Upper lobe of right lung (tissue), 1 donor: ENCODE results near the gene WAPL. TPM values are rescaled to one million over a fixed set of nuclear protein-coding genes. Genes with fewer than 3 reads are reported as not detected.

Experiments
- ATAC-seq: fragments of 200-7000 bp; cut with Tn5 transposase; one replicate; pipeline ENCODE4 v1.9.1; 2020; ENCODE audit warnings: mild to moderate bottlenecking, moderate library complexity
- DNase-seq: peaks from one replicate; pipeline ENCODE4 v3.0.0-alpha.2; 2020
- H3K27ac ChIP-seq: fragments of 200-600 bp; one replicate; pipeline ENCODE4 v1.8.0; 2022
- H3K27me3 ChIP-seq: fragments of 200-600 bp; one replicate; pipeline ENCODE4 v1.8.0; 2022; ENCODE audit warnings: mild to moderate bottlenecking
- H3K36me3 ChIP-seq: fragments of 200-600 bp; one replicate; pipeline ENCODE4 v1.8.0; 2022
- H3K4me1 ChIP-seq: fragments of 200-600 bp; one replicate; pipeline ENCODE4 v1.8.0; 2022
- H3K4me3 ChIP-seq: fragments of 200-600 bp; one replicate; pipeline ENCODE4 v1.8.0; 2022; ENCODE audit warnings: mild to moderate bottlenecking
- H3K9me3 ChIP-seq: fragments of 200-600 bp; one replicate; pipeline ENCODE4 v1.8.0; 2022
- intact Hi-C: fragments of 100-400 bp; cut with DNase I; formaldehyde crosslinking; loops from one replicate; pipeline ENCODE4 v1.11.0; 2022
- total RNA-seq: library from RNA; stranded (reverse); fragmentation: NEBNext Ultra II Directional; extraction: Animal tissue kit (Norgen Biotek cat#: 25700); gene quantifications from one replicate; pipeline ENCODE4 v1.2.1, GENCODE V29; 2021
- TF ChIP-seq, protein P1 (sequence below): fragments of 200-600 bp; IDR thresholded peaks from one replicate; pipeline ENCODE4 v1.8.0; 2022; ENCODE audit warnings: antibody characterized with exemption
- donor health status: DM: no; HTN: yes; CAD: no; lungs with severe emphysema.

WAPL gene
- total RNA-seq, 1 donor from 2014 or later, result 35.1 TPM

DNA sequence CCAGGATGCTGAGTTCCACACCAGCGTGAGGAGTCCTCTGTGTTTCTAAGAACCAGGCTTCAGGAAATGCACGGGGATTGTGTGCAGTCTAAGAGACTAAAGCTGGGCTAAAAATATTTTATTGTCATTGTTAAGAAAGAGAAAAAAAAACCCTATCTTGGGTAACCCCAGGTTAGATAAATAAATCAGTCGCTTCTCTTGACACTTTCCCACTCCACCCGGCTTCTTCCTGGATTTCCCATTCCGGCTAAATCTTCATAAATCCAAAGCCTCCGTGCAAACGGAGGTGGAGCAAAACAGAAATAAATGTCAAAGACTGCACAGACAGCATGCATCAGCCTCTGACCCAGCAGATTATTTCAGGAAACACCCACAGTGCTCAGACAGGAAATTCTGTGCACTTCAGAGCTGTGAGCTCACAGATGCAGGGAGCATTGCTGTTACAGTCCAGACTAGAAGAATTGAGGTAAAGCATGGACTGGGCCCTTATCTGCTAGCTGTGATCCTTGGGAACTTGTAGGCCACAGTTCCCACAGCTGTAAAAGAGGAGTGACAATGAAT lies 110.2 kb downstream of the WAPL start:
- Histone ChIP-seq H3K36me3 (no peaks in the 10 kb centered on the region), H3K9me3 (no peaks in the 10 kb centered on the region), H3K27me3 (peaks cover 4% of the 10 kb centered on the region), H3K4me3 (no peak overlapping the region), H3K4me1 (peaks cover 13% of the 10 kb centered on the region), H3K27ac (peak overlapping the region; percentile 51)
- TF ChIP-seq, protein P1, sequence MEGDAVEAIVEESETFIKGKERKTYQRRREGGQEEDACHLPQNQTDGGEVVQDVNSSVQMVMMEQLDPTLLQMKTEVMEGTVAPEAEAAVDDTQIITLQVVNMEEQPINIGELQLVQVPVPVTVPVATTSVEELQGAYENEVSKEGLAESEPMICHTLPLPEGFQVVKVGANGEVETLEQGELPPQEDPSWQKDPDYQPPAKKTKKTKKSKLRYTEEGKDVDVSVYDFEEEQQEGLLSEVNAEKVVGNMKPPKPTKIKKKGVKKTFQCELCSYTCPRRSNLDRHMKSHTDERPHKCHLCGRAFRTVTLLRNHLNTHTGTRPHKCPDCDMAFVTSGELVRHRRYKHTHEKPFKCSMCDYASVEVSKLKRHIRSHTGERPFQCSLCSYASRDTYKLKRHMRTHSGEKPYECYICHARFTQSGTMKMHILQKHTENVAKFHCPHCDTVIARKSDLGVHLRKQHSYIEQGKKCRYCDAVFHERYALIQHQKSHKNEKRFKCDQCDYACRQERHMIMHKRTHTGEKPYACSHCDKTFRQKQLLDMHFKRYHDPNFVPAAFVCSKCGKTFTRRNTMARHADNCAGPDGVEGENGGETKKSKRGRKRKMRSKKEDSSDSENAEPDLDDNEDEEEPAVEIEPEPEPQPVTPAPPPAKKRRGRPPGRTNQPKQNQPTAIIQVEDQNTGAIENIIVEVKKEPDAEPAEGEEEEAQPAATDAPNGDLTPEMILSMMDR, result no peak
- intact Hi-C loops, result no loop called here
- peak; percentile 89 for ATAC-seq
- no peak for DNase-seq

DNA sequence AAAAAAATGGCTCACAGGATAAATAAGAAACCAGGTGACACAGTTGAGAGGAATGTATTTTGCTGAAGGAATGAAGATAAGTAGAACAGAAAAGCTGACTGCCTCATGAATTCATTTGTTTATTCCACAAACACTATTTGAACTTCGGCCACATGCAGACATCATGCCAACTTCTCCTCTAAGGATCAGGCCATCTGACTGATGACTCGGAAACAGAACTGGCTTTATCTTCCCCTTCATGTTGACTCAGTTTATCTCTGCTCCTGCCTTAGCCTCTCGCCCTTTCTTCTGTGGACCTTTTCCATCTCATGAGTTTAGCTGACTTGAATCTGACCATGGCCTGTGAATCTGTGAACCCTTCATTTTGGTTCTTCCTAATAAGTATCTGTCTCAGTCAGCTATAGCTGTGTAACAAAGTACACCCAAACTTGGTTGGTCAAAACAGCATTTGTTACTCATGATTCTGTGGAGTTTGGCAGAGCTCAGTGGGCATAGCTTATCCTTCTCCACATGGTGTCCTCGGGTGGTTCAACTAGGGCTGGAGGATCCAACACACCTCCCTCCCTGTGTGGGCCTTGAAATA lies 111.0 kb downstream of the WAPL start:
- Histone ChIP-seq H3K27ac (no peak overlapping the region), H3K27me3 (no peaks in the 10 kb centered on the region), H3K4me3 (no peak overlapping the region), H3K9me3 (no peaks in the 10 kb centered on the region), H3K36me3 (no peaks in the 10 kb centered on the region), H3K4me1 (peaks cover 13% of the 10 kb centered on the region)
- intact Hi-C loops, result no loop called here
- TF ChIP-seq, protein P1, result no peak
- DNase-seq (no peak), ATAC-seq (no peak)

DNA sequence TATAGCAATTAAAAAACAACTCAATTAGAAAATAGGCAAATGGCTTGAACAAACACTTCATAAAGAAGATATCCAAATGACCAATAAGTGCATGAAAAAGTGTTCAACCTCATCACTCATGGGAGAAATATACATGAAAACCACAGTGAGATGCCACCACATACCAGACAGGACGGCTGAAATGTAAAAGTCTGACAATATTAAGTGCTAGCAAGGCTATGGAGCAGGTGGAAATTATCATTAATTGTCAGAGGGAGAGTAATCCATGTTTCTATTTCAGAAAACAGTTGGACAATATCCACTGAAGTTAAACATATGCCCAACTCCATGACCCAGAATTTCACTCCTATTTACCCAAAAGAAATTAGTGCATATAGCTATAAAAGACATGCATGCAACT lies 112.4 kb downstream of the WAPL start:
- intact Hi-C loops, result no loop called here
- DNase-seq (no peak), ATAC-seq (no peak)
- Histone ChIP-seq H3K9me3 (no peaks in the 10 kb centered on the region), H3K36me3 (no peaks in the 10 kb centered on the region), H3K27me3 (no peaks in the 10 kb centered on the region), H3K27ac (no peak overlapping the region), H3K4me3 (no peak overlapping the region), H3K4me1 (peaks cover 13% of the 10 kb centered on the region)
- TF ChIP-seq, protein P1, result no peak

DNA sequence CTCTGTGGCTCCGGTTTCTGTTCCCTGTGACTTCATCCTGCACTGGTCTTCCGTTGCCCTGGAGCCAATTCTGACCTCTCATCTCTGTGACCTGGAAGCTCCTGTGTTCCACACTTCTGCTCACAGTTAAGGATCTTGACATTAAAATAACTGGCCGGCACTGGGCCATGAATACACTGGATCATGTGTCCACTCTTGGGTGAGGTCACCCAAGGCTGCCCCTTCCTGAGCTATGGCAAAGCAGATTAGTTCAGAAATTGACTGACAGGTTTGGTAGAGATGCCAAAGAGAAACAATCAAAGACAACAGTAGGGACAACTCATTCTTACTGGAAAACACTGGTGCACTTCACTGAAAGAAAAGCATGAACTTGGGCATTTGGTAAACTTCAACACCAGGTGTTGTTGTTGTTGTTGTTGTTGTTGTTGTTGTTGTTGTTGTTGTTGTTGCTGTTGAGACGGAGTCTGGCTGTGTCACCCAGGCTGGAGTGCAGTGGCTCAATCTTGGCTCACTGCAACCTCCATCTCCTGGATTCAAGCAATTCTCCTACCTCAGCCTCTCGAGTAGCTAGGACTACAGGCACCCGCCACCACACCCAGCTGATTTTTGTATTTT lies 118.3 kb downstream of the WAPL start:
- Histone ChIP-seq H3K4me1 (peaks cover 22% of the 10 kb centered on the region), H3K4me3 (no peak overlapping the region), H3K27ac (no peak overlapping the region), H3K36me3 (no peaks in the 10 kb centered on the region), H3K27me3 (peaks cover 14% of the 10 kb centered on the region), H3K9me3 (no peaks in the 10 kb centered on the region)
- intact Hi-C loops, result no loop called here
- TF ChIP-seq, protein P1, result no peak
- ATAC-seq (no peak), DNase-seq (no peak)

DNA sequence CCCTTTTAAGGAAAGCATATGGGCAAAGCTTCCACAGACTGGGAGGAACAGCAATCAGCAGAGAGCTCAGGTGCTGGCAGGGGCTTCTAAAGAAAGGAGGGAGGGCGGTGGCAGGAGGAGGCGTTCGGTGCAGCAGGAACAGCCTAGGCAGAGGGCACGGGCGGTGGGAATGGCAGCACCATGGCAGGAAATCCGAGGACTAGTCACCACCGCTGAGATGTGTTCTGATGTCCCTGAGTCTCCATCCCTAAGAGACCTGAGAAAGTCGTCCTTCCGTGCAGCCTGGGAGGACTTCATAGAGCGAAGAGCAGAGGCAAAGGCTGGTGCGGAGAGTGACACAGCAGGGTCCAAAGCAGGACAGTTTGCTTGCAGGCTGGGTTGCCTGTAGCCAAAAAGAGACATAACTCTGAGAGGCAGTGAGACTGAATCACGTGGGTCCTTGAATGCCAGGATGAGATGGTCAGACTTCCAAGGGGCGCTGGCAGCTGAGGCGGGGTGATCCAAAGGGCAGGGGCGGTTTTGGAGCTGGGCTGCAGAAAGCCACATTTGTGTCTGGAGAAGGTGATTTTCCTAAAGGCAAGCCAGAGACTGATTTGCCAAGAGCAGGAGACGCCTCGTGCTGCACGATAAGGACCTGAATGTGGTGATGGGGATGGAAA lies 119.2 kb downstream of the WAPL start:
- H3K27ac ChIP-seq, result no peak overlapping the region
- intact Hi-C loops, result no loop called here
- H3K4me1 ChIP-seq, result peaks cover 22% of the 10 kb centered on the region
- H3K4me3 ChIP-seq, result no peak overlapping the region
- no peak for ATAC-seq
- TF ChIP-seq, protein P1, result no peak
- no peaks in the 10 kb centered on the region for H3K36me3 ChIP-seq
- no peak for DNase-seq
- H3K27me3 ChIP-seq, result peaks cover 14% of the 10 kb centered on the region
- H3K9me3 ChIP-seq, result no peaks in the 10 kb centered on the region
